Activated CD4-positive, alpha-beta T cell treated with anti-CD3 and anti-CD28 coated beads, Interleukin-2, amount 50 U/mL, for 24 hours (primary cell): Measurements from ENCODE around the gene DOCK3.
"Not testable (repeated sequence)": the region's sequence is repeated elsewhere in the genome, so short reads cannot be mapped to it uniquely, and the experiment has no call there.

Source experiments
- DNase-seq, 2 donors: peaks; one replicate each; pipeline ENCODE4 v3.0.0-alpha.2; 2020; ENCODE audit warnings: low read depth in 1 of 2, low spot score in 1 of 2

Gene DOCK3

GRCh38 chr3:51190199-51190598 is 515.5 kb downstream of the DOCK3 start:
- DNase-seq: no peak

- DNase-seq: no peak
Measured at GRCh38 chr3:51190827-51191226, 516.1 kb downstream of the DOCK3 start.

DNA sequence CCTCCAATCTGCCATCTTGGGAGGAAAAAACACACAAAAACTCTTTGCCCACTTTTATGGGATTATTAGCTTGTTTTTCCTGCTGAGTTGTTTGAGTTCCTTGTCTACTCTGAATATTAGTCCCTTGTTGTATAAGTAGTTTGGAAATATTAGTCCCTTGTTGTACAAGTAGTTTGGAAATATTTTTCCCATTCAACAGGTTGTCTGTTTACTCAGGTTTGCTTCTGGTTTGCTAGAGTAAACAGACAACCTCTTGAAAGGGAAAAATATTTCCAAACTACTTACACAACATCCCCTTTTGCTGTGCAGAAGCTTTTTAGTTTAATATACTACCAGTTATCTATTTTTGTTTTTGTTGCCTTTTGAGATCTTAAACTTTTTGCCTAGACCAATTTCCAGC is 517.0 kb downstream of the DOCK3 start:
- no peak for DNase-seq

- DNase-seq: no peak
Measured at GRCh38 chr3:51198477-51198876, 523.8 kb downstream of the DOCK3 start.

DNA sequence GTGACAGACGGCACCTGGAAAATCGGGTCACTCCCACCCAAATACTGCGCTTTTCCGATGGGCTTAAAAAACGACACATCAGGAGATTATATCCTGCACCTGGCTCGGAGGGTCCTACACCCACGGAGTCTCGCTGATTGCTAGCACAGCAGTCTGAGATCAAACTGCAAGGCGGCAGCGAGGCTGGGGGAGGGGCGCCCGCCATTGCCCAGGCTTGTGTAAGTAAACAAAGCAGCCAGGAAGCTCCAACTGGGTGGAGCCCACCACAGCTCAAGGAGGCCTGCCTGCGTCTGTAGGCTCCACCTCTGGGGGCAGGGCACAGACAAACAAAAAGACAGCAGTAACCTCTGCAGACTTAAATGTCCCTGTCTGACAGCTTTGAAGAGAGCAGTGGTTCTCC is 524.6 kb downstream of the DOCK3 start:
- not testable (repeated sequence) for DNase-seq

GRCh38 chr3:51216291-51216690 is 541.6 kb downstream of the DOCK3 start:
- no peak for DNase-seq

DNA sequence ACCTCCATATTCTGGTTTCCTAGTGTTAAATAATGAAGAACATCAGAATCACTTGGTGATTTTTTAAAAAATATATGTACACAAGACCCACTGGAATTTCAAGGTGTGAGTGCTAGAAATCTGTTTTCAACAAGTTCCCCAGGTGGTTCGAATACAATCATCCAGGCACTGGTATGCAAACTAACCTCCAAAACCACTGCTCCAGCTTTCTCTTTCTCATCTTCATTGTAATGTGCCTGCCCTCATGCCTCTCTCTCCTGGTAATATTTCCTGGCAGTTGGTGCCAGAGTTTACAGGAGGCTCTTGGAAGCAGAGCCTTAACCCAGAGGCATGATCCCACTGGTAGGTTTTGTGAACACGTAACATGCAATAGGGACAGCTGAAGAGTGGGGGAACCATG is 547.2 kb downstream of the DOCK3 start:
- no peak for DNase-seq

DNA sequence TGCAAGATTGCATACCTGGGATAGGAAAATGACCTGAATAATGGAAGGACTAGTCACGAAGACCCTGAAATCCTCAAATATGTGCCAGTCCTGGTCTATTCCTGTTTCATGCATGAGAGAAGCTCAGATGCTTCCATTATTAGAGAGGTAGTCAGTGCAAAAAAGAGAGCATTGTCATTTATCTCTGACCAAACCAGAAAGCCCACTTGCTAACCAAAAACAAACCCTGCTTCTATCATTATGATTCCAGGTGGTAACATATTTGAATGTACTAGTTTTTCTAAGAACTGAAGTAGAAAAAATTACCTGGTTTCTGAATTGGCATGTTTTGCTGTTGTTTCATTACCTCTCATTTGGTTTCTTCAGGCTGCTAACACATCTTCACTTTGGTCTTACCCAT is 549.6 kb downstream of the DOCK3 start:
- DNase-seq: no peak

GRCh38 chr3:51224843-51225242 is 550.1 kb downstream of the DOCK3 start:
- DNase-seq: no peak

- DNase-seq: no peak
Measured at GRCh38 chr3:51242939-51243338, 568.2 kb downstream of the DOCK3 start.

DNA sequence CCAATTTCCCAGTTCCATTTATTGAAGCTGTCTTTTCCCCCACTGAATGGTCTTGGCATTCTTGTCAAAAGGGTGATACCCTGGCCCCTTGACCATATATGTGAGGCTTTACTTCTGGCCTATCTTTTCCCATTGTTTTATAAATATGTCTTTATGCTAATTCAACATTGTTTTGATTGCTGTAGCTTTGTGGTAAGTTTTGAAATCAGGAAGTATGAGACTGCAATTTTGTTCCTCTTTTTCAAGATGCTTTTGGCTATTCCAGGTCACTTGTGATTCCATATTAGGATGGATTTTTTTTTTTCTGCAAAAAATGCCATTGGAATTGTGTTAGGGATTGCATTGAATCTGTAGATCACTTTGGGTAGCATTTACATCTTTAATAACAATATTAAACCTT is 569.2 kb downstream of the DOCK3 start:
- DNase-seq: no peak

DNA sequence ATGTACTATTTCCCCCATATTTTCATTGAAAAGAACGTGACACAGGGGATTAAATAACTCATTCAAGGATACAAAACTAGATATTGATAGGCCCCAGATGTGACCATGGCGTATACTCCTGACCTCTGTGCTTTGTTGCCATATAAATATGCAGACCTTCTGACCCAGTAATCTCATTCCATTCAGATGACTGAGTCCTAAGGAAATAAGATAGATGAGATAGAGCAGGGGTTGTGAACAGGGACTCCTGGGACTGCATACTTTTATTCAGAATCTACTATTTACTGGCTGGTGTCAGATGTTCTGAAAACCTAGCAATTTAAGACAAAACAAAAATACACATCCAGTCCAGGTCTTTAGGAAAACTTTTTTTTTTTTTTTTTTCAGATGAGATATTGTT is 571.1 kb downstream of the DOCK3 start:
- DNase-seq: no peak

GRCh38 chr3:51257870-51258269 is 583.1 kb downstream of the DOCK3 start:
- no peak for DNase-seq

- DNase-seq: not testable (repeated sequence)
Measured at GRCh38 chr3:51264166-51264565, 589.4 kb downstream of the DOCK3 start.

- no peak for DNase-seq
Measured at GRCh38 chr3:51268132-51268531, 593.4 kb downstream of the DOCK3 start.

DNA sequence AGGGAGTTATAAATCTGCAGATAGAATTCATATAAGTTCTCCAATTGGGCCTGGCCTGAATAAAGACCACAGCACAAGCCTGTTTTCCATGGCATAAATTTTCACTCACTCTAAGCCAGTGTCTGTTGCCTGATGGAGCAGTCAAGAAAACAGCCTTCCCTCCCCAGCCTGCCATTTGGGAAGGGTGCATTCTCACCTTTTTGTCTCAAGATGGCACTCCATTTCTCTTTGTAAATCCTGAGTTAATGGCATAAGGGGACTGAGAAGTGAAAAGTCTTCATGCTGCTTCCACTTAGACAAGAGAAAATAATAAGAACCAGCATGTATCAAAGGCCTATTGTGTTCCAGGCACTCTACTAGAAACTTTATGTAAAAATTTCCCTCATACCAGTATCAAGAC is 594.7 kb downstream of the DOCK3 start:
- DNase-seq: no peak

GRCh38 chr3:51270559-51270958 is 595.8 kb downstream of the DOCK3 start:
- DNase-seq: no peak

GRCh38 chr3:51271172-51271571 is 596.4 kb downstream of the DOCK3 start:
- DNase-seq: no peak

- no peak for DNase-seq
Measured at GRCh38 chr3:51274052-51274451, 599.3 kb downstream of the DOCK3 start.

- DNase-seq: no peak
Measured at GRCh38 chr3:51275111-51275805, 600.5 kb downstream of the DOCK3 start.

DNA sequence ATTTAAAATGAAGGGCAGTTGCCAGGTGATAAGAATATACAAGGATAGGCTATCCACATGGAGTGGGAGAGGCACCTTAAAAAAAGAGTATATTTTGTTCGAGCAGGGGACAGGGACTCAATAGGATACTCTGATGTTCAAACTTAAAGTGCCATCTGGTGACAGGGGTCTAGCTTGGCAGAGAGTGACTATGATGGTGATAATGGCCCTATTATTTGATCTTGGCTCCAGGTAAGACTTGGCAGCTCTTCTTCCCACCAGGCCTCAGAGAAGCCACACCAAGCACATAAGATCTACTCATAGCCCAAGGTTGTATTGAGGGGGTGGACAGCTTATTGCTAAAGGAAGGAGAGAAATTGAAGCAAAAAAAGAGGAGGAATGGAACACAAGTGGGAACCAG is 601.3 kb downstream of the DOCK3 start:
- DNase-seq: no peak

- DNase-seq: no peak
Measured at GRCh38 chr3:51279448-51279847, 604.7 kb downstream of the DOCK3 start.

- DNase-seq: no peak
Measured at GRCh38 chr3:51280176-51280575, 605.4 kb downstream of the DOCK3 start.

- DNase-seq: no peak
Measured at GRCh38 chr3:51282931-51283330, 608.2 kb downstream of the DOCK3 start.
